Epithelial cell of proximal tubule (primary cell): ENCODE data around the gene SLC35F5. TPM values are rescaled to one million over a fixed set of nuclear protein-coding genes. Genes with fewer than 3 reads are reported as not detected.
"Not testable (repeated sequence)": the region's sequence is repeated elsewhere in the genome, so short reads cannot be mapped to it uniquely, and the experiment has no call there.

Source experiments
- DNase-seq: peaks from one replicate; pipeline ENCODE4 v3.0.0-alpha.2; 2011; ENCODE audit warnings: low read depth
- H3K4me3 ChIP-seq: 2 replicates; pipeline ENCODE4 v1.5.1; 2011; ENCODE audit warnings: low read depth, mild to moderate bottlenecking, low read length
- total RNA-seq: library from RNA; depleted of rRNA; stranded (reverse); fragments of >200 nt; gene quantifications from 2 replicates; pipeline ENCODE4 v1.2.3, GENCODE V29; 2015
- TF ChIP-seq, protein P1 (sequence below): conservative IDR thresholded peaks from 2 replicates; pipeline ENCODE4 v1.5.1; 2012; ENCODE audit warnings: low read depth, mild to moderate bottlenecking, low read length

The SLC35F5 gene
- total RNA-seq, 1 donor from 2014 or later = 64.7 TPM

DNA sequence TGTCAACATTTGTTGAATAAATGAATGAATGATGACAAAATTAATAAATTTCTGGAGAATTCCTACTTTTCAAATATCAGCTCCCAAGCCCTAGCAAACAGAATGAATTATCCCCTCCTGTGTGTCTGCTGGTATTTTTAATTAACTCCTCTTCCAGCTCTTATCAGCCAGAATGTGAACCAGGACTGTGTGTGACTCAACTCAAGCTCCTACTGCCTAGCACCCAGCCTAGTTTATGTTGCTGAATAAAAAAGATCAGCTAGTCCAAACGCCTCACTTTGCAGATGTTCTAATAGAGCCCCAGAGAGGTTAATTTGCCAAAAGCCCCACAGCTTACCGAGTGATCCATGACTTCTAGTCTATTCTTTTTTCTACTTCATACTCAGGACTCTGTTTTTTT, 79.1 kb downstream of the SLC35F5 start:
- no peak overlapping the region for H3K4me3 ChIP-seq
- DNase-seq = no peak
- TF ChIP-seq, protein P1, sequence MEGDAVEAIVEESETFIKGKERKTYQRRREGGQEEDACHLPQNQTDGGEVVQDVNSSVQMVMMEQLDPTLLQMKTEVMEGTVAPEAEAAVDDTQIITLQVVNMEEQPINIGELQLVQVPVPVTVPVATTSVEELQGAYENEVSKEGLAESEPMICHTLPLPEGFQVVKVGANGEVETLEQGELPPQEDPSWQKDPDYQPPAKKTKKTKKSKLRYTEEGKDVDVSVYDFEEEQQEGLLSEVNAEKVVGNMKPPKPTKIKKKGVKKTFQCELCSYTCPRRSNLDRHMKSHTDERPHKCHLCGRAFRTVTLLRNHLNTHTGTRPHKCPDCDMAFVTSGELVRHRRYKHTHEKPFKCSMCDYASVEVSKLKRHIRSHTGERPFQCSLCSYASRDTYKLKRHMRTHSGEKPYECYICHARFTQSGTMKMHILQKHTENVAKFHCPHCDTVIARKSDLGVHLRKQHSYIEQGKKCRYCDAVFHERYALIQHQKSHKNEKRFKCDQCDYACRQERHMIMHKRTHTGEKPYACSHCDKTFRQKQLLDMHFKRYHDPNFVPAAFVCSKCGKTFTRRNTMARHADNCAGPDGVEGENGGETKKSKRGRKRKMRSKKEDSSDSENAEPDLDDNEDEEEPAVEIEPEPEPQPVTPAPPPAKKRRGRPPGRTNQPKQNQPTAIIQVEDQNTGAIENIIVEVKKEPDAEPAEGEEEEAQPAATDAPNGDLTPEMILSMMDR = no peak

DNA sequence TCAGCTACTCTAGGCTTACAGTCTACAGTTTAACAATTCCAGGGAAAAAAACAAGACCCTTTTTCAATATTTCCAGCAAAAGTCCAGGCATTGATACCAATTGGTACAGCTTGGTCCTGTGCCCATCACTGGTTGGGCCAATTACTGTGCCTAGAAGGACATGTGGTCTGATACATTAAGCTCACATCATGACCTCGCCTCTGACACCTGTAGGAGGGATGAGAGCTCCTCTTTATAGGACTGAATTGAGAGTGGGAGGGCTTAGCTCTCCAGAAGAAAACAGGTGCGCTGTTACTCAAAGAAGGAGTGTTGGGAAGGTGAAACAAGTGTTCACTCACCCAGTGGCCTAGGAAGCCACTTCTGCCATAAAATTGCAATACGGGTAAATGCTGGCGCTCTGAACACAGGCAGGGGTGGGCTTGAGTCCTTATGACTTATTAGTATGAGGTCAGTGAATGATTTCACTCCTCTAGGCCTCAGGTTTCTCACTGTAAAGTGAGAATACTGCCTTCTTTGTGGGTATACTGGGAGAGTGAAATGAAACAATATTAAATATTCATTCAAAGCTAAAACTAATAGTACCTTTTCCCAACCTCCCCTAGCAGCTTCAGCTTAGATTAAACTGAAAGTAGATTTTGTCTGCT, 79.7 kb downstream of the SLC35F5 start:
- H3K4me3 ChIP-seq = no peak overlapping the region
- no peak for DNase-seq
- TF ChIP-seq, protein P1 = no peak

DNA sequence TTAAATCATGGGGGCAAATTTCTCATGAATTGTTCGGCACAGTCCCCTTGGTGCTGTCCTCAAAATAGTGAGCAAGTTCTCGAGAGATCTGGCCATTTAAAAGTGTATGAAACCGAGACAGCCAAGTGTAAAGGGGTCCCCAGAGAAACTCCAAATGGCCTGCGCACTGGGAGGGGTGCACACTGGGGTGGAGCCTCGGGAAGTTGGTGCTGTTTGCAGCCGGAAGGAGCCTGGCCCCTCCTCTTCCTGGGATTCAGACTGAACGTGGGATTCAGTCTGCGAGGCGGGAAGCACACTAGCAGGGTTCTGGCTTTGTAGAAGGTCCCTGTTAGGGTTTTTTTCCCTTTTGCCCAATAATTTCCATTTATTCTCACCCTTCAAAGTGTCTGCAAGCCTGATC, 80.6 kb downstream of the SLC35F5 start:
- DNase-seq = no peak
- TF ChIP-seq, protein P1 = no peak
- H3K4me3 ChIP-seq = no peak overlapping the region

DNA sequence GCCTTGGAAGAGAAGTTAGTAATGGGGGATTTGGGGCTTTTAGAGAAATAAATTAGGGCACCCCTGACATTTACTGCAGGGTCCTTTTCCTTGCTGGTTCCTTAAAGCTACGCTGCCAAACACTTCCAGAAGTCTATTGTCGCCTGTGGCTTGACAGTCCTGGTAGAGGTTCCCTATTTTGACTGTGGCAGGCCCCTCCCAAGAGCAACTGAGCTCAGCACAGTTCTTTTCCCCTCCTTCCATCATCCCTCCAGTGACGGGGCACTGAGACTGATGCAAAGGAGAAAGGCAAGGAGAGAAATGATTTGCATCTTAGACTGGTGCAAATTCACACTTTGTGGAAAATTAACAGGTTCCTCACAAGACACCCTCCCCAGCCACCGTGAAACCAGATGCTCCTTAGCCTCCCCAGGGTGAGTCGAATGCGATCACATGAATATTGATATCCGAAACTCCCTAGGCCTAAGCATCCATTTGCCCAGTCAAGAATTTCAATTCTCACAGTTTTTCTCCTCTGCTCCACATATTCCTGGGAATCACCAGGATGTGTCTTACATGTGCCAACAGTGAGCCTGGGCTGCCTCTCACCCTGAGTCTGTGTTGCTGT, 84.0 kb downstream of the SLC35F5 start:
- DNase-seq = no peak
- no peak overlapping the region for H3K4me3 ChIP-seq
- TF ChIP-seq, protein P1 = no peak

DNA sequence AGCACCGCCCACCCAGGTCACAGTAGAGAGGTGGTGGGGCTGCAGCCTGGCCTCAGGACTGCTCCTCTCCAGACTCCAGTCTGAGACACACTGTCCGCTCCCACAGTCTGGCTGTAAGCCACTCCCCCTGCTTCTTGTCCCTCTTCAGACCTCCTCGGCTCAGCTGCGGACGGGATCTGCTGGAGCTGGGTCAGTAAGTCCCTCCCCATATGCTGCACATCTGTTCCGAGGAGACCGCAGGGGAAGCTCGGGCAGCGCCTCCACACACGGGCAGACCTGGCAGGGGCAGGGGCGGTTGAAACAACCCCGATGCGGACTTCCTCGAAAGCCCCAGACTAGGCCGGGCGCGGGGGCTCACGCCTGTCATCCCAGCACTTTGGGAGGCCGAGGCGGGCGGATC, 87.4 kb downstream of the SLC35F5 start:
- DNase-seq, H3K4me3 ChIP-seq: not testable (repeated sequence)

DNA sequence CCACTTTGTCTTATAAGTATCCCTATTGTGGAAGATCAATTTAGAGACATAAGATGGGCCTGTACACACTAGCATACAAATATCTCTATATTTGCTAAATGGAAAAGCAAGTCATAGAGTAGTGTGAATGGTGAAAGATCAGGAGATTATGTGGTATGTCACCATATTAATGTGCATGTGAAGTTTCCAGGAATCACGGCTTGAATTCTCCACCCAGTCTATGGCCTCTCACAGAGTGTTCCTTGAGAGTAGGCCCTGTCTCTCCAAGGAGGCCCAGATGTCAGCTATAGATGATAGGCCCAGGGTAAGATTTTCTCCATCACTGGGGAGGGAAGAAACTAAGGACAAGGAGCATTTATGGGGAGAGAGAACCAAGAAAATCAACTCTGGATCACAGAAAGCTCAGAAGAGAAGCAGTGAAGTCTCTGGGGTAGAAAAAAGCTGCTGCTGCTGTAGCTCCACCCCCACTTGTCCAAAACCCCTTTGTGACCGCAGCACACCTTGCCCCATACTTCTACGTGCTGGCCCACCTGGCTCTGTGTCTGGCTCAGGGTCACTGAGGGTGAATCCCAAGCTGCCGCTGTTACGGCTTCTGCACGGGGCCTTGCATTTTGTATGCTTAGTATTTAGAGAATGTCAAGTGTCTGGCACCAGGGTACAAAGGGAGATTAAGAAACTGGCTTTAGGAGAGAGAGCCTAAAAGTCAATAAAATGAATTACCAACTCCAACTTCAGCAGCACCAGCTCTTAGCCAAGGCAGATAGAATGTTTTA, 91.5 kb downstream of the SLC35F5 start:
- not testable (repeated sequence) for H3K4me3 ChIP-seq

DNA sequence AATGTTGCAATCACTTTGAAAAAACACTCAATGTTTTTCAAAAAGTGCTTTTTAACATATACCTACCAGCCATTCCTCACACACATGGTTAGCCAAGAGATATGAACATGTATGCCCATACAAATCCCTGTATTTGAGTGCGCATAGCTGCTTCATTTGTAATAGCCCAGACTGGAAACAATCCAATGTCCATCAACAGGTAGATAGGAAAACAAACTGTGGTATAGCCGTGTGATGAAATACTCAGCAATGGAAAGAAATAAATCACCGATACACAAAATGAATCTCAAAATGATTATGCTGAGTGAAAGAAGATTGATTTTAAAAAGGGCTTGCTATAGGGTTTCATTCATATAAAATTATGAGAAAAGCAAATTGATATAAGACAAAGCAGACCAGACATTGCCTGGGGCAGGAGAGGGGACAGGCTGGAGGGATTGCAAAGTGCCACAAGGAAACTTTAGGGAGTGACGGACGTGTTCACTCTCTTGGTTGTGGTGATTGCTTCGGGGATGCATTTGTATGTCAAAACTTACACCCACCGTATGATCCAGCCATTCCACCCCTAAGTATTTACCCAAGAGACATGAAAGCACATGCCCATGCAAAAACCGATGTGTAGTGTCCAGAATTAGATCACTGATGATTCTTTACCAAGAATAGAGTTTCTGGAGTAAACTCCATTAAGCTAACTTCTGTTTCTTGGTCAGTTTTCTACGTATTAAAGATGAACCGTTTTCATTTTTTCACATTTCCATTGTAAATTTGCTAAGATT, 93.0 kb downstream of the SLC35F5 start:
- H3K4me3 ChIP-seq, DNase-seq: not testable (repeated sequence)

More for the DNA sequence above, 91.5 kb downstream of the SLC35F5 start:
- DNase-seq = not testable (repeated sequence)

Other genes starting within 250 kb of the SLC35F5 start
- gene RABL2A, start 129.4 kb downstream of the SLC35F5 start, total RNA-seq = 4.7 and 9.2 TPM in 2 replicates
- 255 and 301 TPM in 2 replicates for gene ACTR3, start 133.4 kb upstream of the SLC35F5 start, total RNA-seq